Esophagus squamous epithelium (tissue), 4 donors: ENCODE results near the gene SSRP1.

Source experiments
- CTCF ChIP-seq, 6 experiments: fragments of 450-650 bp in 4 of 6; fragments of 200-600 bp in 2 of 6; sonication (generic) in 2 of 6; IDR thresholded peaks; one replicate each; pipeline ENCODE4 v1.5.1; 2016 to 2019; ENCODE audit warnings: antibody characterized with exemption in 6 of 6, mild to moderate bottlenecking in 4 of 6, moderate library complexity in 4 of 6
- POLR2A ChIP-seq, 4 donors: fragments of 450-650 bp; IDR thresholded peaks; one replicate each; pipeline ENCODE4 v1.6.1; 2017; ENCODE audit warnings: antibody characterized with exemption in 4 of 4, mild to moderate bottlenecking in 4 of 4, moderate library complexity in 3 of 4

DNA sequence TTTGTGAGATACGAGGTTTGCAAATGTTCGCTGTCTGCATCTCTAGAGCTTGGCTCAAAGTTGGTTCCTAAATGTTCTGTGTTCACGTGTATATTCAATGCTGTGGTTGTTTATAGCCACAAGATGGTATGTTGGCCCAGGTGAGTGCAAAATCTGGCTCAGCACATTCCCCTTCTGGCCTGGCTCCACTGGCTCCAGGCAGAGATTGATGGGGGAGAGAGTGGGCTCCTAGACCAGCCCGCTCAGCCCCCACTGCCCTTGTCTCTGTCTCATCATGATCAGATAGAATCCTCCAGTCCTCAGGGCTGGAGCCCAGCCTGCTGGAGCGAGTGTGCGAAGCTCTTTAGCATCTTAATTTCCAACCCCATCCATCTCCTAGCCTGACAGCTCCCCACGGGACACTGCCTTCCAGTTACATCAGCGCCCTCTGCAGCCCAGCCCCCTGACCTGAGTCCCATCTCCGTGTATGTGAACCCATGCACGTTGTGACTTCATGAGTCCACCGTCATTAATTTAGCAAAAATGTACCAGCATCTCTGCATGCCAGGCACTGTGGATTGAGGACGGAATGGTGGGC lies 4.4 kb upstream of the SSRP1 start:
- TF ChIP-seq CTCF (IDR thresholded peaks at IDR 0.05) (no peak), POLR2A (IDR thresholded peaks at IDR 0.05) (no peak)
